ENCODE results near the gene GTPBP1.
A peak's percentile ranks its signal among the peaks of the same experiment; 100 is the strongest.

GTPBP1 gene

GRCh38 chr22:38696606-38697424 is 8.9 kb upstream of the GTPBP1 start:
- DNase-seq (ENCODE audit: low read depth): peak; percentile 92
- no peak for TF ChIP-seq CTCF (conservative IDR thresholded peaks at IDR 0.05; ENCODE audit: control insufficient read depth, insufficient read depth, low read depth, low read length)
- peak overlapping the region; percentile 10 for H3K4me3 ChIP-seq (ENCODE audit: control insufficient read depth, low read depth, low read length)

GRCh38 chr22:38697425-38698089 is 8.2 kb upstream of the GTPBP1 start:
- peak; percentile 24 for DNase-seq (ENCODE audit: low read depth)
- no peak overlapping the region for H3K4me3 ChIP-seq (ENCODE audit: control insufficient read depth, low read depth, low read length)
- TF ChIP-seq CTCF (conservative IDR thresholded peaks at IDR 0.05; ENCODE audit: control insufficient read depth, insufficient read depth, low read depth, low read length): no peak

GRCh38 chr22:38698407-38699094 is 7.2 kb upstream of the GTPBP1 start:
- TF ChIP-seq CTCF (conservative IDR thresholded peaks at IDR 0.05; ENCODE audit: control insufficient read depth, insufficient read depth, low read depth, low read length): no peak
- DNase-seq (ENCODE audit: low read depth): no peak
- peak overlapping the region; percentile 79 for H3K4me3 ChIP-seq (ENCODE audit: control insufficient read depth, low read depth, low read length)

- TF ChIP-seq CTCF (conservative IDR thresholded peaks at IDR 0.05; ENCODE audit: control insufficient read depth, insufficient read depth, low read depth, low read length): no peak
- DNase-seq (ENCODE audit: low read depth): no peak
- H3K4me3 ChIP-seq (ENCODE audit: control insufficient read depth, low read depth, low read length): peak overlapping the region; percentile 79
Observed at GRCh38 chr22:38699143-38699542, 6.6 kb upstream of the GTPBP1 start.

- peak overlapping the region; percentile 79 for H3K4me3 ChIP-seq (ENCODE audit: control insufficient read depth, low read depth, low read length)
- no peak for TF ChIP-seq CTCF (conservative IDR thresholded peaks at IDR 0.05; ENCODE audit: control insufficient read depth, insufficient read depth, low read depth, low read length)
- peak; percentile 65 for DNase-seq (ENCODE audit: low read depth)
Observed at GRCh38 chr22:38699784-38700183, 6.0 kb upstream of the GTPBP1 start.

GRCh38 chr22:38700270-38700788 is 5.4 kb upstream of the GTPBP1 start:
- DNase-seq (ENCODE audit: low read depth): peak; percentile 48
- no peak for TF ChIP-seq CTCF (conservative IDR thresholded peaks at IDR 0.05; ENCODE audit: control insufficient read depth, insufficient read depth, low read depth, low read length)
- H3K4me3 ChIP-seq (ENCODE audit: control insufficient read depth, low read depth, low read length): peak overlapping the region; percentile 79

Data from fibroblast of mammary gland (primary cell).